GM12878 (cell line): Measurements from ENCODE around the gene PIK3R5. TPM values are rescaled to one million over a fixed set of nuclear protein-coding genes. Genes with fewer than 3 reads are reported as not detected.

Source experiments
- ATAC-seq: fragments of 200-7000 bp; cut with Tn5 transposase; 3 replicates; pipeline ENCODE4 v1.9.1; 2020; ENCODE audit warnings: mild to moderate bottlenecking, moderate library complexity
- BruUV-seq: library from RNA; stranded (reverse); fragments of 400-500 nt; replicated peaks from 2 replicates; lab custom pipeline; 2021; lab: Mats Ljungman, UMichigan
- CTCF ChIA-PET: fragments of 300-600 bp; sonication (Branson Sonifier 250); formaldehyde crosslinking; extraction: SDS; loops from one replicate; lab custom pipeline; 2021; ENCODE audit warnings: inconsistent platforms; lab: Yijun Ruan, JAX
- POLR2A ChIA-PET: fragments of 350-600 bp; formaldehyde crosslinking; extraction: SDS; loops from one replicate; lab custom pipeline; 2021; ENCODE audit warnings: inconsistent platforms; lab: Charles Lee
- RAD21 ChIA-PET: fragments of 300-600 bp; sonication (Branson Sonifier 250); formaldehyde crosslinking; loops from one replicate; lab custom pipeline; 2023; ENCODE audit warnings: antibody characterized with exemption; ENCODE audit not compliant: unreplicated experiment; lab: Charles Lee
- SMC1A ChIA-PET: fragments of 300-600 bp; sonication (Branson Sonifier 250); formaldehyde crosslinking; loops from one replicate; lab custom pipeline; 2023; ENCODE audit not compliant: unreplicated experiment, uncharacterized antibody; lab: Charles Lee
- DNase-seq: peaks from one replicate; pipeline ENCODE4 v3.0.0-alpha.2; 2011; ENCODE audit warnings: low read depth, low spot score
- FAIRE-seq: peaks from 3 replicates; lab custom pipeline; 2011; peaks lifted over from hg19 to GRCh38; lab: Jason Lieb, UNC
- H2AFZ ChIP-seq: 2 replicates; pipeline ENCODE4 v1.6.0; 2011; ENCODE audit warnings: low read depth, low read length, control low read depth; ENCODE audit not compliant: control insufficient read depth
- H3K27ac ChIP-seq: 2 replicates; pipeline ENCODE4 v1.5.1; 2011; ENCODE audit warnings: control low read depth; ENCODE audit not compliant: control insufficient read depth, insufficient read depth
- H3K27me3 ChIP-seq, 2 experiments: replicated peaks in 1 of 2; 2 replicates each; pipeline versions ENCODE4 v1.6.0 to v1.6.1; 2011; ENCODE audit warnings: low read length in 1 of 2; ENCODE audit not compliant: control insufficient read depth in 2 of 2, insufficient read depth in 2 of 2
- H3K36me3 ChIP-seq, 2 experiments: 2 replicates each; pipeline ENCODE4 v1.5.1; 2011; ENCODE audit warnings: low read length in 1 of 2; ENCODE audit not compliant: control insufficient read depth in 2 of 2, insufficient read depth in 2 of 2
- H3K4me1 ChIP-seq: 2 replicates; pipeline ENCODE4 v1.6.1; 2011; ENCODE audit warnings: mild to moderate bottlenecking, low read length, moderate library complexity, mixed read lengths; ENCODE audit not compliant: control insufficient read depth, insufficient read depth
- H3K4me2 ChIP-seq: 2 replicates; pipeline ENCODE4 v1.6.0; 2011; ENCODE audit warnings: control low read depth; ENCODE audit not compliant: control insufficient read depth, insufficient read depth
- H3K4me3 ChIP-seq: fragments of 200-600 bp; sonication (generic); 2 replicates; pipeline ENCODE4 v1.5.1; 2016
- H3K79me2 ChIP-seq: 2 replicates; pipeline ENCODE4 v1.6.0; 2011; ENCODE audit warnings: low read length; ENCODE audit not compliant: control insufficient read depth, insufficient read depth
- H3K9ac ChIP-seq: 2 replicates; pipeline ENCODE4 v1.8.0; 2011; ENCODE audit warnings: low read length, control low read depth, mixed read lengths; ENCODE audit not compliant: control insufficient read depth, insufficient read depth
- H3K9me3 ChIP-seq: replicated peaks from 3 replicates; pipeline ENCODE4 v1.5.1; 2011; ENCODE audit warnings: mild to moderate bottlenecking, low read length; ENCODE audit not compliant: control insufficient read depth, insufficient read depth
- H4K20me1 ChIP-seq: 2 replicates; pipeline ENCODE4 v1.6.0; 2011; ENCODE audit not compliant: control insufficient read depth, insufficient read depth
- CHD2 ChIP-seq: IDR thresholded peaks from 2 replicates; pipeline ENCODE4 v1.6.1; 2011; ENCODE audit warnings: low read depth, low read length, improper control_type of control experiment, borderline replicate concordance
- EED ChIP-seq: sonication (generic); IDR thresholded peaks from 2 replicates; pipeline ENCODE4 v1.6.1; 2016; ENCODE audit warnings: antibody characterized with exemption, low read depth
- MTA3 ChIP-seq: IDR thresholded peaks from 2 replicates; pipeline ENCODE4 v1.6.1; 2012; ENCODE audit warnings: low read length, inconsistent platforms, borderline replicate concordance
- POLR2A ChIP-seq: IDR thresholded peaks from 2 replicates; pipeline ENCODE4 v1.6.1; 2011; ENCODE audit warnings: low read depth, mild to moderate bottlenecking, low read length
- SUZ12 ChIP-seq: fragments of 200-600 bp; sonication (generic); IDR thresholded peaks from one replicate; pipeline ENCODE4 v1.6.1; 2018; ENCODE audit warnings: antibody characterized with exemption, mild to moderate bottlenecking; ENCODE audit not compliant: unreplicated experiment
- WGBS: methylation state at CpG from one replicate; pipeline ENCODE4 v1.1.6; 2016; ENCODE audit warnings: low lambda C conversion rate; ENCODE audit not compliant: insufficient replicate concordance, insufficient coverage; ENCODE audit errors: missing lambda C conversion rate; 5-methylcytosine and 5-hydroxymethylcytosine counted together
- in situ Hi-C: fragments of 300-500 bp; cut with MboI; formaldehyde crosslinking; loops from 9 replicates; pipeline ENCODE4 v1.14.3; 2018; ENCODE audit warnings: mixed read lengths
- intact Hi-C: fragments of 100-400 bp; cut with micrococcal nuclease; formaldehyde crosslinking; loops from one replicate; pipeline ENCODE4 v1.14.2; 2022; ENCODE audit not compliant: unreplicated experiment
- polyA plus RNA-seq, 11 experiments: library from polyadenylated mRNA; depleted of rRNA in 4 of 11; unstranded in 6 of 11; stranded (reverse) in 5 of 11; fragments of >200 nt; fragmentation: Nextera tagmentation in 4 of 11; fragmentation: Illumina TruSeq in 1 of 11; extraction: Ambion mirVana in 4 of 11; extraction: Trizol in 1 of 11; gene quantifications; 1 replicate in 1 of 11; 2 replicates in 10 of 11; pipeline versions ENCODE4 v1.2.1 to v1.2.3, GENCODE V29; 2011 to 2016; ENCODE audit warnings: inconsistent platforms in 2 of 11, missing spikeins in 2 of 11, low read depth in 1 of 11
- total RNA-seq, 4 experiments: library from RNA; depleted of rRNA in 3 of 4; stranded (reverse); fragments of >200 nt in 3 of 4; fragmentation: Illumina TruSeq in 1 of 4; extraction: Trizol in 1 of 4; gene quantifications; 2 replicates each; pipeline versions ENCODE4 v1.2.1 to v1.2.3, GENCODE V29; 2013 to 2021
- TF ChIP-seq, protein P1 (sequence below): fragments of 450-650 bp; formaldehyde crosslinking; IDR thresholded peaks from 2 replicates; pipeline ENCODE4 v1.4.0; 2020; ENCODE audit warnings: mild to moderate bottlenecking, moderate library complexity

PIK3R5 gene
- total and polyA plus RNA-seq, 10 of the 15 experiments (the other 5 are each of a cell fraction or from before 2014, with no cell fraction given): 9.5 to 50.8 (median 35.5) TPM

DNA sequence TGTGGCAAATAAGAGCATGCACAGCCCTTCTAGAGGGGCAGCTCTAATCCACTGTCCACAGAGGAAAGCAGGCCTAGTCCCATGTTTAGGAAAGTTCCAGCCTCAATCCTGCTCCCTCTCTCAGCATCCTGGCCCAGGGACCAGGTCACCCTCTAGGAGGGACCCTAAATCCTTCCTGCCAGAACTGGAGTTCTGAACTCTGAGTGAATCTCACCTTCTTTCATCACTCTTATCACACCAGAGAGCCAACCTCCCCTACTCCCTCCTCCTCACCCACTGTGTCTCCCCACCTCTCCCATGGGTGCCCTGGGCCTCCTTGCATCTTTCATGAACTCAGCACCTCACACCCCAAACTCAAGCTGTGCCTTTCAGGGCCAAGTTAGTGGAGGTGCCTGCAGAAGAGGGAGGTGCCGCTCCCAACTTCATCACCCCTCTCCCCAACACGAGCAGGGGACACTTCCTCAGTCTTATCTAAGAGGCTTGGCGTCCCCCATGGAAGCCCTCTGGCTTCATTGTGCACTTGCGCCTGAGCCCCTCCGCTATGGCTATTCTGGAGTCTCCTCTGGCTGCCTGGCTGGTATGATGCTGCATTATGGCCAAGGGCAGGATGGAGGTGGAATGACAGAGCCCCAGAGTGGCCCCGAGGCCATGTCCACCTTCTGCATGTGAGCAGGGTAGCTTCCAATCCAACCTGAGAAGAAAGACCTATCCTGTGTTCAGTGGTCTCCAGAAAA lies 129.7 kb downstream of the PIK3R5 start (continued):
- TF ChIP-seq, protein P1, sequence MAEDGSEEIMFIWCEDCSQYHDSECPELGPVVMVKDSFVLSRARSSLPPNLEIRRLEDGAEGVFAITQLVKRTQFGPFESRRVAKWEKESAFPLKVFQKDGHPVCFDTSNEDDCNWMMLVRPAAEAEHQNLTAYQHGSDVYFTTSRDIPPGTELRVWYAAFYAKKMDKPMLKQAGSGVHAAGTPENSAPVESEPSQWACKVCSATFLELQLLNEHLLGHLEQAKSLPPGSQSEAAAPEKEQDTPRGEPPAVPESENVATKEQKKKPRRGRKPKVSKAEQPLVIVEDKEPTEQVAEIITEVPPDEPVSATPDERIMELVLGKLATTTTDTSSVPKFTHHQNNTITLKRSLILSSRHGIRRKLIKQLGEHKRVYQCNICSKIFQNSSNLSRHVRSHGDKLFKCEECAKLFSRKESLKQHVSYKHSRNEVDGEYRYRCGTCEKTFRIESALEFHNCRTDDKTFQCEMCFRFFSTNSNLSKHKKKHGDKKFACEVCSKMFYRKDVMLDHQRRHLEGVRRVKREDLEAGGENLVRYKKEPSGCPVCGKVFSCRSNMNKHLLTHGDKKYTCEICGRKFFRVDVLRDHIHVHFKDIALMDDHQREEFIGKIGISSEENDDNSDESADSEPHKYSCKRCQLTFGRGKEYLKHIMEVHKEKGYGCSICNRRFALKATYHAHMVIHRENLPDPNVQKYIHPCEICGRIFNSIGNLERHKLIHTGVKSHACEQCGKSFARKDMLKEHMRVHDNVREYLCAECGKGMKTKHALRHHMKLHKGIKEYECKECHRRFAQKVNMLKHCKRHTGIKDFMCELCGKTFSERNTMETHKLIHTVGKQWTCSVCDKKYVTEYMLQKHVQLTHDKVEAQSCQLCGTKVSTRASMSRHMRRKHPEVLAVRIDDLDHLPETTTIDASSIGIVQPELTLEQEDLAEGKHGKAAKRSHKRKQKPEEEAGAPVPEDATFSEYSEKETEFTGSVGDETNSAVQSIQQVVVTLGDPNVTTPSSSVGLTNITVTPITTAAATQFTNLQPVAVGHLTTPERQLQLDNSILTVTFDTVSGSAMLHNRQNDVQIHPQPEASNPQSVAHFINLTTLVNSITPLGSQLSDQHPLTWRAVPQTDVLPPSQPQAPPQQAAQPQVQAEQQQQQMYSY (CRISPR knock-in tag): no peak

DNA sequence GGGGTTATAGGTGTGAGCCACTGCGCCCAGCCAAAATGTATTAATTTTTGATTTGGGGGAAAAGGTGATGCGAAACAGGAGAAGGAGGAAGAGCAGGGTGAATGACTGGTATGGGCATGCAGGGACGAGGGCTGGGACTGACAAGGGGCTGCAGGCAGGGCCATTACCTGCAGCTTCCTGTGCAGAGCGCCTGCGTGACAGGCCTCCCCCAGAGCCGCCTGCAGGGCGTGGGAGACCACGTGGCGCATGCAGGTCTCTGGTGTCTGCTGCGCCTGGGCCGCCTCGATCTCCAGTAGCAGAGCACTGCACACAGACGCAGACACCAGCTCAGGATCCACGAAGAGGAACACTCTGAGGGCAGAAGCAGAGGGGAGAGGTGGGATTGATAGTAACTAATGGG lies 130.4 kb downstream of the PIK3R5 start:
- WGBS: 86% methylated on average over 14 of the region's 14 CpGs
- in situ Hi-C loops: no loop called here
- no peak for DNase-seq
- no peak for FAIRE-seq
- CTCF ChIA-PET: interaction anchor here (0.6 to 1.4 kb wide), 3 partner anchors 11 to 917 kb away, joined by 3 read pairs; no protein-coding TSS in a partner anchor
- intact Hi-C loops: no loop called here
- Histone ChIP-seq H3K4me3 (no peak overlapping the region), H3K9me3 (no peaks in the 10 kb centered on the region; the same call in 2 of the 3 replicates), H3K36me3 (peaks cover 56 to 72% of the 10 kb centered on the region in 2 experiments), H3K27me3 (no peaks in the 10 kb centered on the region), H2AFZ (no peak overlapping the region), H3K4me1 (no peaks in the 10 kb centered on the region), H3K9ac (no peak overlapping the region), H3K79me2 (no peaks in the 10 kb centered on the region; the same call in 1 of the 2 replicates), H3K4me2 (no peak overlapping the region), H3K27ac (no peak overlapping the region), H4K20me1 (no peaks in the 10 kb centered on the region)
- POLR2A ChIA-PET: interaction anchor here (0.6 kb wide), 1 partner anchor 9 kb away, joined by 3 read pairs; no protein-coding TSS in a partner anchor
- RAD21 ChIA-PET: interaction anchor here (1.0 kb wide), 1 partner anchor 11 kb away, joined by 3 read pairs; no protein-coding TSS in a partner anchor
- SMC1A ChIA-PET: interaction anchor here (1.2 kb wide), 1 partner anchor 28 kb away, joined by 3 read pairs; no protein-coding TSS in a partner anchor
- TF ChIP-seq POLR2A: peak; percentile 35; the same call in 1 of the 2 replicates
- TF ChIP-seq CHD2: no peak
- TF ChIP-seq EED: no peak
- no peak for TF ChIP-seq SUZ12
- no peak for TF ChIP-seq MTA3
- ATAC-seq: no peak
- BruUV-seq: no TSS peak
